Measurements from ENCODE around the gene PARP8. TPM values are rescaled to one million over a fixed set of nuclear protein-coding genes. Genes with fewer than 3 reads are reported as not detected.

The PARP8 gene
- total and polyA plus RNA-seq, 2 of the 8 experiments (the other 6 are each of a cell fraction or from before 2014, with no cell fraction given) = 16.6 to 30.6 TPM

DNA sequence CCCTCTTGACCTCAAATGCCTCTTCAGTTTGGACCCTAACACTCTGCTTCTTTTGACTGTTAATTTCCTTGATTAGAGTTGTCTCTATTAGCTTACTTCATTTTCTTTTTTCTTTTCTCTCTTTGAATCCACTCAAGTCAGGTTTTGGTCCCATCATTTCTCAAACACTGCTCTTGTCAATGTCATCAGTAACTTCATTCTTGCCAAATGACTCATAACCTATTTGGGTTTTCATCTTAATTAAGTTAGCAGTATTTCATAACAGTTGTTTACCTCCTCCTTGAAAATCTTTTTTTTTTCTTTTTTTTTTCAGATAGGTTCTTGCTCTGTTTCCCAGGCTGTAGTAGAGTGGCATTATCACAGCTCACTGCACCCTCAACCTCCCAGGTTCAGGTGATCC is 119.6 kb downstream of the PARP8 start:
- Histone ChIP-seq H2AK5ac (ENCODE audit: low read depth, low read length) (no peak overlapping the region), H3K79me1 (ENCODE audit: low read depth, low read length) (no peaks in the 10 kb centered on the region), H3K23ac (ENCODE audit: insufficient read length) (no peak overlapping the region), H4K5ac (ENCODE audit: insufficient read length, low read depth, low read length) (no peak overlapping the region), H2BK15ac (ENCODE audit: low read length) (no peak overlapping the region), H2BK120ac (replicated peaks; ENCODE audit: low read depth, low read length) (no peak overlapping the region), H4K20me1 (replicated peaks in 1 of 2; ENCODE audit: control insufficient read depth in 1 of 2, insufficient read depth in 2 of 2, low read length in 2 of 2) (no peaks in the 10 kb centered on the region), H3K4ac (replicated peaks; ENCODE audit: insufficient read length, low read depth, low read length) (no peak overlapping the region), H3K9me3 (ENCODE audit: insufficient read depth in 2 of 2, low read depth in 1 of 2, low read length in 1 of 2) (no peaks in the 10 kb centered on the region), H4K91ac (replicated peaks; ENCODE audit: insufficient read length, low read length) (no peak overlapping the region), H3K27me3 (replicated peaks in 1 of 4; ENCODE audit: control insufficient read depth in 3 of 4, extremely low read depth in 1 of 4, insufficient read depth in 3 of 4, low read length in 3 of 4) (no peaks in the 10 kb centered on the region), H3K56ac (replicated peaks; ENCODE audit: insufficient read length, low read depth, low read length) (no peak overlapping the region), H3K36me3 (ENCODE audit: control insufficient read depth in 2 of 4, insufficient read depth in 4 of 4, low read length in 3 of 4) (peaks cover 0 to 3% (median 2%) of the 10 kb centered on the region in 4 experiments; a peak in 3 of 8 replicates), H2BK20ac (ENCODE audit: low read length) (no peak overlapping the region), H3K27ac (ENCODE audit: low read depth, low read length) (no peak overlapping the region), H2BK5ac (ENCODE audit: low read depth, low read length) (no peak overlapping the region), H3K9ac (replicated peaks in 1 of 4; ENCODE audit: extremely low read depth in 1 of 4, low read depth in 3 of 4, low read length in 3 of 4) (no peak overlapping the region), H3K79me2 (ENCODE audit: control insufficient read depth in 1 of 2, insufficient read depth in 2 of 2, low read length in 2 of 2) (no peaks in the 10 kb centered on the region), H2AFZ (ENCODE audit: low read length) (no peak overlapping the region), H3K4me1 (replicated peaks in 1 of 4; ENCODE audit: control insufficient read depth in 3 of 4, insufficient read depth in 4 of 4, low read length in 3 of 4) (no peaks in the 10 kb centered on the region), H2BK12ac (ENCODE audit: low read depth, low read length) (no peak overlapping the region), H3K18ac (ENCODE audit: extremely low read depth, low read length) (no peak overlapping the region), H3K14ac (ENCODE audit: insufficient read length) (no peak overlapping the region), H4K8ac (ENCODE audit: extremely low read depth, insufficient read depth, low read length) (no peak overlapping the region), H3K4me2 (ENCODE audit: insufficient read depth in 1 of 2, low read depth in 2 of 2, low read length in 2 of 2) (no peak overlapping the region), H3K23me2 (ENCODE audit: low read depth, low read length) (no peaks in the 10 kb centered on the region), H3K4me3 (ENCODE audit: extremely low read depth in 1 of 4, insufficient read depth in 2 of 4, low read depth in 3 of 4, low read length in 4 of 4) (no peak overlapping the region)
- POLR2A ChIA-PET (ENCODE audit: partially characterized antibody) = no interaction called here
- DNase-seq (ENCODE audit: low read depth in 1 of 2, low spot score in 2 of 2) (no peak), FAIRE-seq (no peak)
- CTCF ChIA-PET (ENCODE audit: partially characterized antibody) = interaction anchor here (0.6 kb wide), 1 partner anchor 28 kb away, joined by 3 read pairs; no protein-coding TSS in a partner anchor
- TF ChIP-seq KDM4A (IDR thresholded peaks at IDR 0.05; ENCODE audit: low read depth, low read length, severe bottlenecking) = no peak
- TF ChIP-seq CBX8 (IDR thresholded peaks at IDR 0.05; ENCODE audit: borderline replicate concordance, low read depth, low read length) = no peak
- TF ChIP-seq CHD2 (IDR thresholded peaks at IDR 0.05; ENCODE audit: low read length) = no peak
- TF ChIP-seq, protein P1, sequence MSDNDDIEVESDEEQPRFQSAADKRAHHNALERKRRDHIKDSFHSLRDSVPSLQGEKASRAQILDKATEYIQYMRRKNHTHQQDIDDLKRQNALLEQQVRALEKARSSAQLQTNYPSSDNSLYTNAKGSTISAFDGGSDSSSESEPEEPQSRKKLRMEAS (IDR thresholded peaks at IDR 0.05) = no peak
- no peak for TF ChIP-seq GABPA (IDR thresholded peaks at IDR 0.05; ENCODE audit: borderline replicate concordance, insufficient read depth, low read length)
- TF ChIP-seq FOSL1 (IDR thresholded peaks at IDR 0.05; ENCODE audit: insufficient read depth, low read depth, low read length) = no peak
- TF ChIP-seq ASH2L (IDR thresholded peaks at IDR 0.05; ENCODE audit: low read length) = no peak
- TF ChIP-seq, protein P2, sequence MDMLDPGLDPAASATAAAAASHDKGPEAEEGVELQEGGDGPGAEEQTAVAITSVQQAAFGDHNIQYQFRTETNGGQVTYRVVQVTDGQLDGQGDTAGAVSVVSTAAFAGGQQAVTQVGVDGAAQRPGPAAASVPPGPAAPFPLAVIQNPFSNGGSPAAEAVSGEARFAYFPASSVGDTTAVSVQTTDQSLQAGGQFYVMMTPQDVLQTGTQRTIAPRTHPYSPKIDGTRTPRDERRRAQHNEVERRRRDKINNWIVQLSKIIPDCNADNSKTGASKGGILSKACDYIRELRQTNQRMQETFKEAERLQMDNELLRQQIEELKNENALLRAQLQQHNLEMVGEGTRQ (IDR thresholded peaks at IDR 0.05; ENCODE audit: low read length) = no peak
- TF ChIP-seq, protein P3, sequence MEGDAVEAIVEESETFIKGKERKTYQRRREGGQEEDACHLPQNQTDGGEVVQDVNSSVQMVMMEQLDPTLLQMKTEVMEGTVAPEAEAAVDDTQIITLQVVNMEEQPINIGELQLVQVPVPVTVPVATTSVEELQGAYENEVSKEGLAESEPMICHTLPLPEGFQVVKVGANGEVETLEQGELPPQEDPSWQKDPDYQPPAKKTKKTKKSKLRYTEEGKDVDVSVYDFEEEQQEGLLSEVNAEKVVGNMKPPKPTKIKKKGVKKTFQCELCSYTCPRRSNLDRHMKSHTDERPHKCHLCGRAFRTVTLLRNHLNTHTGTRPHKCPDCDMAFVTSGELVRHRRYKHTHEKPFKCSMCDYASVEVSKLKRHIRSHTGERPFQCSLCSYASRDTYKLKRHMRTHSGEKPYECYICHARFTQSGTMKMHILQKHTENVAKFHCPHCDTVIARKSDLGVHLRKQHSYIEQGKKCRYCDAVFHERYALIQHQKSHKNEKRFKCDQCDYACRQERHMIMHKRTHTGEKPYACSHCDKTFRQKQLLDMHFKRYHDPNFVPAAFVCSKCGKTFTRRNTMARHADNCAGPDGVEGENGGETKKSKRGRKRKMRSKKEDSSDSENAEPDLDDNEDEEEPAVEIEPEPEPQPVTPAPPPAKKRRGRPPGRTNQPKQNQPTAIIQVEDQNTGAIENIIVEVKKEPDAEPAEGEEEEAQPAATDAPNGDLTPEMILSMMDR (IDR thresholded peaks at IDR 0.05; ENCODE audit: control extremely low read depth in 1 of 3, insufficient read depth in 1 of 3, low read depth in 1 of 3, low read length in 3 of 3) = no peak
- TF ChIP-seq RNF2 (IDR thresholded peaks at IDR 0.05; ENCODE audit: borderline replicate concordance, low read depth, low read length, missing control alignments, poor library complexity, severe bottlenecking) = no peak
- TF ChIP-seq RFX5 (IDR thresholded peaks at IDR 0.05; ENCODE audit: borderline replicate concordance, low read depth, low read length) = no peak

All from H1 (cell line).